Measurements from ENCODE around the gene ATG7.

ATG7 gene

GRCh38 chr3:11507719-11508118, 235.5 kb downstream of the ATG7 start:
- no peak overlapping the region for H3K9ac ChIP-seq
- H3K36me3 ChIP-seq (ENCODE audit: control insufficient read depth, insufficient read depth, low read length): no peaks in the 10 kb centered on the region
- H3K4me3 ChIP-seq (ENCODE audit: low read depth, low read length): no peak overlapping the region
- no peak overlapping the region for H3K4me2 ChIP-seq (ENCODE audit: low read length)
- H2AFZ ChIP-seq: no peak overlapping the region
- H3K9me3 ChIP-seq (ENCODE audit: control insufficient read depth, low read length): no peaks in the 10 kb centered on the region
- H3K27me3 ChIP-seq (ENCODE audit: control insufficient read depth, insufficient read depth, low read length): no peaks in the 10 kb centered on the region
- TF ChIP-seq CTCF (IDR thresholded peaks at IDR 0.05): no peak
- no peaks in the 10 kb centered on the region for H3K79me2 ChIP-seq
- H3K27ac ChIP-seq: peak overlapping the region; percentile 69
- H3K4me1 ChIP-seq: peaks cover 25% of the 10 kb centered on the region

- H3K36me3 ChIP-seq (ENCODE audit: control insufficient read depth, insufficient read depth, low read length): no peaks in the 10 kb centered on the region
- H3K27ac ChIP-seq: peak overlapping the region; percentile 69
- H2AFZ ChIP-seq: peak overlapping the region; percentile 77
- no peak for TF ChIP-seq CTCF (IDR thresholded peaks at IDR 0.05)
- H3K4me3 ChIP-seq (ENCODE audit: low read depth, low read length): no peak overlapping the region
- no peaks in the 10 kb centered on the region for H3K79me2 ChIP-seq
- no peaks in the 10 kb centered on the region for H3K9me3 ChIP-seq (ENCODE audit: control insufficient read depth, low read length)
- H3K4me2 ChIP-seq (ENCODE audit: low read length): peak overlapping the region; percentile 57
- H3K9ac ChIP-seq: no peak overlapping the region
- H3K4me1 ChIP-seq: peaks cover 25% of the 10 kb centered on the region
- H3K27me3 ChIP-seq (ENCODE audit: control insufficient read depth, insufficient read depth, low read length): no peaks in the 10 kb centered on the region
Observed at GRCh38 chr3:11508346-11509172, 236.4 kb downstream of the ATG7 start.

GRCh38 chr3:11509173-11510000, 237.2 kb downstream of the ATG7 start:
- Histone ChIP-seq H3K79me2 (no peaks in the 10 kb centered on the region), H3K4me3 (ENCODE audit: low read depth, low read length) (peak overlapping the region; percentile 17), H3K4me2 (ENCODE audit: low read length) (peak overlapping the region; percentile 57), H3K27me3 (ENCODE audit: control insufficient read depth, insufficient read depth, low read length) (no peaks in the 10 kb centered on the region), H3K9ac (no peak overlapping the region), H3K9me3 (ENCODE audit: control insufficient read depth, low read length) (no peaks in the 10 kb centered on the region), H2AFZ (peak overlapping the region; percentile 77), H3K27ac (peak overlapping the region; percentile 69), H3K4me1 (peaks cover 25% of the 10 kb centered on the region), H3K36me3 (ENCODE audit: control insufficient read depth, insufficient read depth, low read length) (no peaks in the 10 kb centered on the region)
- no peak for TF ChIP-seq CTCF (IDR thresholded peaks at IDR 0.05)

- H3K27me3 ChIP-seq (ENCODE audit: control insufficient read depth, insufficient read depth, low read length): no peaks in the 10 kb centered on the region
- no peak overlapping the region for H3K9ac ChIP-seq
- no peak for TF ChIP-seq CTCF (IDR thresholded peaks at IDR 0.05)
- peak overlapping the region; percentile 57 for H3K4me2 ChIP-seq (ENCODE audit: low read length)
- peak overlapping the region; percentile 77 for H2AFZ ChIP-seq
- no peaks in the 10 kb centered on the region for H3K79me2 ChIP-seq
- peak overlapping the region; percentile 17 for H3K4me3 ChIP-seq (ENCODE audit: low read depth, low read length)
- no peaks in the 10 kb centered on the region for H3K36me3 ChIP-seq (ENCODE audit: control insufficient read depth, insufficient read depth, low read length)
- peaks cover 25% of the 10 kb centered on the region for H3K4me1 ChIP-seq
- no peaks in the 10 kb centered on the region for H3K9me3 ChIP-seq (ENCODE audit: control insufficient read depth, low read length)
- peak overlapping the region; percentile 69 for H3K27ac ChIP-seq
Observed at GRCh38 chr3:11510001-11510340, 237.8 kb downstream of the ATG7 start.

Data from parathyroid adenoma (tissue), 2 donors.